Measurements from ENCODE around the gene HSPA12B.

The HSPA12B gene

DNA sequence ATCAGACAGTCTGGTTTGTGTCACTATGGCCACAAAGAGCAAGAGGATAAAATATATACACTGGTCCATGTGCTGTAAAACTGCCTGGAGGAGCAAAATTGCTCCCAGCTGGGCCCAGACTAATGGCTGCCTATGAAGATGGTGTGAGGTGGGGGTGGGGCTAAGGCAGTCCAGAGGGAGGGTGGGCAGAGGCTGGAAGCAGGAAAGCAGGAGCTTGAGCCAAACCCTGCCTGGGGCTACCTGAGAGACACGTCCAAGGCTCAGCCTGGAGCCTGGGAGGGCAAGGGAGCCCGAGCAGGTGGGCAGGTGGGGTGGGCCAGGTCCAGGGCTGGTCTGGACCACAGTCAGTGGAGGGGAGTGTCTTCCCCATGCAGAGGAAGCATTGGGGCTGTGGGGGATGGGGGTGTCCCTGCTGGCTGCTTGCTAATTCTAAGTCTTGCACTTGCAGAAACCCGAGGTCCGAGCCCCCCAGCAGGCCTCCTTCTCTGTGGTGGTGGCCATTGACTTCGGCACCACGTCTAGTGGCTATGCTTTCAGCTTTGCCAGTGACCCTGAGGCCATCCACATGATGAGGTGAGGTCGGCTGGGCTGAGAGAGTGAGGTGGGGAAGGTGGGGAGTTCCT lies 9.5 kb downstream of the HSPA12B start:
- in situ Hi-C loops (cut with HindIII; ENCODE audit: low pct_ligation_motif_present, low pct_unique_long_range_greater_than_20kb, low sequenced_read_pairs) = no loop called here

DNA sequence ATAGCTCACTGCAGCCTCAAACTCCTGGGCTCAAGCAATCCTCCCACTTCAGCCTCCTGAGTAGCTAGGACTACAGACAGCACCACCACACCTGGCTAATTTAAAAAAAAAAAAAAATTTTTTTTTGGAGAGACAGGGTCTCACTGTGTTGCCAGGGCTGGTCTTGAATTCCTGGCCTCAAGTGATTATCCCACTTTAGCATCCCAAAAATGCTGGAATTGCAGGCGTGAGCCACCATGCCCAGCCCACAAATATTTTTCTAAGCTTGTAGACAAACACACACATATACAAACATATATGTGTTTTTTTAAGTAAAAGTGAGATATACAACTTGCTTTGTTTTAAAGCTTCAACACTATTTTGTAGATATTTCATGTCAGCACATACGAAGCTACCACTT lies 10.8 kb downstream of the HSPA12B start:
- no peak for DNase-seq
- in situ Hi-C loops (cut with HindIII; ENCODE audit: low pct_ligation_motif_present, low pct_unique_long_range_greater_than_20kb, low sequenced_read_pairs) = no loop called here

More for the DNA sequence above, 9.5 kb downstream of the HSPA12B start:
- DNase-seq = no peak

DNA sequence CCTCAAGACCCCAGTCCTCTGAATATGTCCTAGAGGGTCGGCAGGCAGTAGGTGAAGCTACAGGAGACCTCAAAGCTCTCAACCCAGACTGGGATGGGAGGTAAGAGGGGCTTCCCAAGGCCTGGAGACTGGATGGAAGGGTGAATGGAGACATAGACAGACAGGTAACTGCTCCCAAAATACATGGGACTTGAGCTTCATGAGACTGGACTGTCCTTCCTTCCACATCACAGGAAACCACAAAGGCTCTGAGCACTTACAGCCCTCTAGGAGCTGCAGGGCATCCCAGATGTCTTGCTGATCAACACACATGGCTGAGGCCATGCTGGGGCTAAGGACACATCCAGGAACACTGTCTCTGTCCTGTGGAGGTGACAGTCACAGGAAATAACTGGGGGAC lies 11.6 kb downstream of the HSPA12B start:
- DNase-seq = no peak
- in situ Hi-C loops (cut with HindIII; ENCODE audit: low pct_ligation_motif_present, low pct_unique_long_range_greater_than_20kb, low sequenced_read_pairs) = no loop called here

DNA sequence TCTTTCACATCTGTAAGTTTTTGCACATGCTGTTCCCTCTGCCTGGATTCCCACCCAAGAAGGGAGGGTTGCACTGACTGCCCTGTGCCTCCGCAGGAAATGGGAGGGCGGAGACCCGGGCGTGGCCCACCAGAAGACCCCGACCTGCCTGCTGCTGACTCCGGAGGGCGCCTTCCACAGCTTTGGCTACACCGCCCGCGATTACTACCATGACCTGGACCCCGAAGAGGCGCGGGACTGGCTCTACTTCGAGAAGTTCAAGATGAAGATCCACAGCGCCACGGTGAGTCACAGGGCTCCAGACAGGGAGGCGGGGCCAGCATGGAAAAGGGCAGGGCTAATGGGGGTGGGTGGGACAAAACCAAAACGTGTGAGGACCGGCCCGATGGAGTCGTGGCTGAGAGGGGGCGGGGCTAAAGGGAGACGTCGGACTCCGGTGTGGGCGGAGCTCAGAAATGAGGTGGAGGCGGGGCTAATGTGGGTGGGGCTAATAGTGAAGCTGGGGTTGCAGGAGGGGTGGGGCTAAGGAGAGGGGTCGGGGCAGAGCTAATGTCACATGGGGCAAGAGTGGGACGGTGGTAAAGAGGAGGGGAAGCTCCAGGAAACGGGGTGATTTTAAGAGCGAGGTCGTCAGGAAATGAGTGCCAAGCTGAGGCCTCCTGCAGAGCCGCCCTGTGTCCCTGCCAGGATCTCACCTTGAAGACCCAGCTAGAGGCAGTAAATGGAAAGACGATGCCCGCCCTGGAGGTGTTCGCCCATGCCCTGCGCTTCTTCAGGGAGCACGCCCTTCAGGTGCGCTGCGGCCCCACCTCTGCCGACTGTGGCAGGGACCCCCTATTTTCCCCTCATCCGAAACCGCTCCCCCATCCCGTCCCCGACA lies 12.6 kb downstream of the HSPA12B start:
- no peak for DNase-seq
- in situ Hi-C loops (cut with HindIII; ENCODE audit: low pct_ligation_motif_present, low pct_unique_long_range_greater_than_20kb, low sequenced_read_pairs) = no loop called here

DNA sequence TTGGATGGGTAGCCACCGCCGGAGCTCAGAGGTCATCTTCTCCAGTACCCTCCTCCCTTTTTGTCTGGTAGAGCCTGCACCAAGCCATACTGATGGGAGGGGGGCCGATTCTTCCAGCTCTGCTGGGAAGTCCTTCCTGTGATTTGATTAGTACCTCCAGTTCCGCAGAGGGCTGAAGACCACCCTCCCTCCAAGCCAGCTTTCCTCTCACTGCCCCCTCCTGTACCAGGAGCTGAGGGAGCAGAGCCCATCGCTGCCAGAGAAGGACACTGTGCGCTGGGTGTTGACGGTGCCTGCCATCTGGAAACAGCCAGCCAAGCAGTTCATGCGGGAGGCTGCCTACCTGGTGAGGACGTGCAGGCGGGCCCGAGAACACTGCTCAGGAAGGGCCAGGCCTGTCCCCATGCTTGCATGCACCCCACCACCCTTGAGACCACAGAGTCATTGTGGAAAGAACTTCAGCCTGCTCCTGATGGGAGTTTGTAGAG lies 13.2 kb downstream of the HSPA12B start:
- in situ Hi-C loops (cut with HindIII; ENCODE audit: low pct_ligation_motif_present, low pct_unique_long_range_greater_than_20kb, low sequenced_read_pairs) = no loop called here
- no peak for DNase-seq

DNA sequence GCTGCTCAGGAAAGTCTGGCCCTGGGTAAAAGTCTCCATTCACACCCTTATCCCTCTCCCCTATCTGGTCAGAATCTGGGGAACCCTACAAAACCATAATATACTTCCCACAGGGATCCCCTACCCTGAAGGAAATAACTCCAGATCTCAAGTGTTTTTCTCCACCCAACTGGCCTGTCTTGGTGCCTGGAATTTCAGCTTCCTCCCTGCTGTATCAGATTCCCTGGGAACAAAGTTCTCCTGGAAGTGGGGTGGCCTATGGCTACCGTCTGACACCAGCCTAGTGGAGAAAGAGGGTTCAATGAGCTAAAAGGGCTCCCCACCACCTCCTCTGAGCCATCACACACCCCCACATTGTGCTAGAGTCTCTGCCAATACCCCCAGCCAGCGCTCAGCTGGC lies 15.0 kb downstream of the HSPA12B start:
- in situ Hi-C loops (cut with HindIII; ENCODE audit: low pct_ligation_motif_present, low pct_unique_long_range_greater_than_20kb, low sequenced_read_pairs) = no loop called here
- no peak for DNase-seq

DNA sequence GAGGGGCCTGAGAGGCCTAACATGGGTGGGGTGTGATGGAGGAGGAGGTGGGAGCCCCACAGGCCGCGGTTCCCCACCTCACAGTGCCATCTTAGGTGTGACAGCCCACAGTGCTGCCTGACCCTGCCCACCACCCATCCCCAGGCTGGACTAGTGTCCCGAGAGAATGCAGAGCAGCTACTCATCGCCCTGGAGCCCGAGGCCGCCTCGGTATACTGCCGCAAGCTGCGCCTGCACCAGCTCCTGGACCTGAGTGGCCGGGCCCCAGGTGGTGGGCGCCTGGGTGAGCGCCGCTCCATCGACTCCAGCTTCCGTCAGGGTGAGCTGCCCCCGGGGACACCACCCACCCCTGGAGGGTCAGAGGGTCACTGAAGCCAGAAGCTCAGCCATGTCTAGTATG lies 15.6 kb downstream of the HSPA12B start:
- in situ Hi-C loops (cut with HindIII; ENCODE audit: low pct_ligation_motif_present, low pct_unique_long_range_greater_than_20kb, low sequenced_read_pairs) = no loop called here
- no peak for DNase-seq

DNA sequence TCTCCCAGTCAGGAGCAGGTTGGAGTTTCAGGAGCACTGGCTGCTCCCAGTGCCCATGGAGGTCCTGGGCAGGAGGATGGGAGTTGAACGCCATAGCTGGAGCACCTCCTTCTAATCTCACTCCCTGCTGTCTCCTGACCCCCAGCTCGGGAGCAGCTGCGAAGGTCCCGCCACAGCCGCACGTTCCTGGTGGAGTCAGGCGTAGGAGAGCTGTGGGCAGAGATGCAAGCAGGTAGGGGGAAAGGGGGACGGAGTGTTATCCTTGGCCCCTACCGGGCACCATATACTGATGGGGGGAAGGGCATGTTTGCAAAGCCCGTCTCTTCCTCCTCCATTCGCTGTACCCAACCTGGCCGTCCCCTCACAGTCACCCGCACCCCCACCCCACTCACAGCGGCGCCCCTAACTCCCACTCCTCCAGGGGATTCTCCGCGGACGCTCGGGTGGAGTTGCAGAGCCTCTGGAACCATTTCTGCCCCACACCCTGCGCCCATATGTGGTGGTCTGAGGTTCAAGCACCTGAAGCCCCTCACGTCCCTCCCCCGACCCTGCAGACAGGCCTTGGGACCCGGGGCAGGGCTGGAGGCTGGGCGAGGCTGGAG lies 16.7 kb downstream of the HSPA12B start:
- DNase-seq = no peak
- in situ Hi-C loops (cut with HindIII; ENCODE audit: low pct_ligation_motif_present, low pct_unique_long_range_greater_than_20kb, low sequenced_read_pairs) = no loop called here

DNA sequence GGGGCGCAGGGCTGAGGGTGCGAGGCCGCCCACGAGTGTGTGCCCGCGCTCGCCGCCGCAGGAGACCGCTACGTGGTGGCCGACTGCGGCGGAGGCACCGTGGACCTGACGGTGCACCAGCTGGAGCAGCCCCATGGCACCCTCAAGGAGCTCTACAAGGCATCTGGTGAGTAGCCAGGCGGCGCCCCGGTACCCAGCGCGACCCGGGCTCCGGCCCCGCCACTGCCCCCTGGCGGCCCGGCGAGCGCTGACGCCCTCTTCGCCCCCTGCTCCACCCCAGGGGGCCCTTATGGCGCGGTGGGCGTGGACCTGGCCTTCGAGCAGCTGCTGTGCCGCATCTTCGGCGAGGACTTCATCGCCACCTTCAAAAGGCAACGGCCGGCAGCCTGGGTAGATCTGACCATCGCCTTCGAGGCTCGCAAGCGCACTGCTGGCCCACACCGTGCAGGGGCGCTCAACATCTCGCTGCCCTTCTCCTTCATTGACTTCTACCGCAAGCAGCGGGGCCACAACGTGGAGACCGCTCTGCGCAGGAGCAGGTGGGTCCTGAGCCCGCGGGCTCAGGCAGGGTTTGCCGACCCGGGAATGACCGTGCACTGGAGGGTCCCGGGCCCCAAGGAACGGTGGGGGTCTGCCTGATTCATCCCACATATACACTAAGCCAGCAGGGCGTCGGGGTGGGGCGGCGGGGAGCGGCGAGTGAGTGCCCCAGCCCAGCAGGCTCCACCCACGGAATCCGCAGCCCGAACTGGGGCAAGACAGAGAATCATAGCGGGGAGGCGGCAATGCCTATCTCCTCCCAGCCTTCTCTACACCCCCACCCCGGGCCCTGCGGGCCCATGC lies 17.4 kb downstream of the HSPA12B start:
- peak; percentile 37 for DNase-seq
- in situ Hi-C loops (cut with HindIII; ENCODE audit: low pct_ligation_motif_present, low pct_unique_long_range_greater_than_20kb, low sequenced_read_pairs) = no loop called here

DNA sequence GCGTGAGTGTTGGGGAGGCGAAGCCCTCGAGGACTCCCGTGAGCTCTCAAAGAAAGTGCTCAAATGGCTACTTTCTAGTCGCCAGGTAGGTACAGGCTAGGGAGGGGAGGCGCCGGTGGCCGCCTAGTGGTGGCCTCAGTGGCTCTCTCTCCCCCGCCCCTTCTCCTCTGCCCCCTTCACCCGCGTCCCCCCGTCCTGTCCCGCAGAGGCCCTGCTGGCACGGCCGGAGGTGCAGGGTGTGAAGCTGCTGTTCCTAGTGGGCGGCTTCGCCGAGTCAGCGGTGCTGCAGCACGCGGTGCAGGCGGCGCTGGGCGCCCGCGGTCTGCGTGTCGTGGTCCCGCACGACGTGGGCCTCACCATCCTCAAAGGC lies 18.8 kb downstream of the HSPA12B start:
- no peak for DNase-seq
- in situ Hi-C loops (cut with HindIII; ENCODE audit: low pct_ligation_motif_present, low pct_unique_long_range_greater_than_20kb, low sequenced_read_pairs) = no loop called here

DNA sequence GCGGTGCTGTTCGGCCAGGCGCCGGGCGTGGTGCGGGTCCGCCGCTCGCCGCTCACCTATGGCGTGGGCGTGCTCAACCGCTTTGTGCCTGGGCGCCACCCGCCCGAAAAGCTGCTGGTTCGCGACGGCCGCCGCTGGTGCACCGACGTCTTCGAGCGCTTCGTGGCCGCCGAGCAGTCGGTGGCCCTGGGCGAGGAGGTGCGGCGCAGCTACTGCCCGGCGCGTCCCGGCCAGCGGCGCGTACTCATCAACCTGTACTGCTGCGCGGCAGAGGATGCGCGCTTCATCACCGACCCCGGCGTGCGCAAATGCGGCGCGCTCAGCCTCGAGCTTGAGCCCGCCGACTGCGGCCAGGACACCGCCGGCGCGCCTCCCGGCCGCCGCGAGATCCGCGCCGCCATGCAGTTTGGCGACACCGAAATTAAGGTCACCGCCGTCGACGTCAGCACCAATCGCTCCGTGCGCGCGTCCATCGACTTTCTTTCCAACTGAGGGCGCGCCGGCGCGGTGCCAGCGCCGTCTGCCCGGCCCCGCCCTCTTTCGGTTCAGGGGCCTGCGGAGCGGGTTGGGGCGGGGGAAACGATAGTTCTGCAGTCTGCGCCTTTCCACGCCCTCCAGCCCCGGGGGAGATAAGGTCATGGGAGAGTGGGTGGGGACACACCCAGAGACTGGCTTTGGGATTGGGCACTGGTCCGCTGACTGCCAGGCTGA lies 19.3 kb downstream of the HSPA12B start:
- in situ Hi-C loops (cut with HindIII; ENCODE audit: low pct_ligation_motif_present, low pct_unique_long_range_greater_than_20kb, low sequenced_read_pairs) = no loop called here
- no peak for DNase-seq

DNA sequence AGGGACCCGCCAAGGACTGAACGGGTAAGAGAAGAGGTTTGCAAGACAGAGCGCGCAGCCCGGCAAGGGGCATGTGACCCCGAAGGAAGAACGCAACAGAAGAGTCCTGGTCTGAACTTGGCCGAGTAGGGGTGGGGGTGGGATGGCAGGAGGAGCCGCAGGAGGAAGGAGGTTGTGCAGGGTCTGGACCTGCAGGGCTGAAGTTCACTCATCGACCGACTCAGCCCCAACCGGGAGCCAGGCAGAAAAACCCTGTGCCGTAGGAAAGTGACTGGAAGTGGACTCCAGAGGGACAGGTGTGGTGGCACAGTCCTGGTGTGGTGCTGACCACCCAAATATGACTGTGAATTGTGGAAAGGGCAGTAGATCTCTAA lies 19.9 kb downstream of the HSPA12B start:
- in situ Hi-C loops (cut with HindIII; ENCODE audit: low pct_ligation_motif_present, low pct_unique_long_range_greater_than_20kb, low sequenced_read_pairs) = no loop called here

DNA sequence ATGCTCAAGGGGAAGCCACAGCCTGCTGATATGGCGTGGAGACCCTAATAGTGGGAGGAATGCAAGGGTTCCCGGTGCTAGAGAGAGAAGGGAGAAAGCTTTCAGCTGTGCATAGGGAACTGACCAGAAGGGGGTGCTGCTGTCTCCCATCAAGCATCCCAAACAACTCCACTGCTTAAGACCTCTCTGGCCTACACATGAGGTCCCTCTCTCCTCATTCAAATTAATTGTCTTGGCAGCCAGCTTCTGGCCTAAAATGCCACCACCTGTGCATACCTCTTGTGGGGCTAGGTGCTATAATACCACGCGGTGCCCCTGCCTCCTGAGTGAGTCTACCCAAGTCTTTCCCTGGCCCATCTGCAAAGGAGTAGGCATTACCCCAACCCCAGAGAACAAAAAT lies 20.6 kb downstream of the HSPA12B start:
- in situ Hi-C loops (cut with HindIII; ENCODE audit: low pct_ligation_motif_present, low pct_unique_long_range_greater_than_20kb, low sequenced_read_pairs) = no loop called here
- DNase-seq = peak; percentile 55

More for the DNA sequence above, 19.9 kb downstream of the HSPA12B start:
- DNase-seq = no peak

DNA sequence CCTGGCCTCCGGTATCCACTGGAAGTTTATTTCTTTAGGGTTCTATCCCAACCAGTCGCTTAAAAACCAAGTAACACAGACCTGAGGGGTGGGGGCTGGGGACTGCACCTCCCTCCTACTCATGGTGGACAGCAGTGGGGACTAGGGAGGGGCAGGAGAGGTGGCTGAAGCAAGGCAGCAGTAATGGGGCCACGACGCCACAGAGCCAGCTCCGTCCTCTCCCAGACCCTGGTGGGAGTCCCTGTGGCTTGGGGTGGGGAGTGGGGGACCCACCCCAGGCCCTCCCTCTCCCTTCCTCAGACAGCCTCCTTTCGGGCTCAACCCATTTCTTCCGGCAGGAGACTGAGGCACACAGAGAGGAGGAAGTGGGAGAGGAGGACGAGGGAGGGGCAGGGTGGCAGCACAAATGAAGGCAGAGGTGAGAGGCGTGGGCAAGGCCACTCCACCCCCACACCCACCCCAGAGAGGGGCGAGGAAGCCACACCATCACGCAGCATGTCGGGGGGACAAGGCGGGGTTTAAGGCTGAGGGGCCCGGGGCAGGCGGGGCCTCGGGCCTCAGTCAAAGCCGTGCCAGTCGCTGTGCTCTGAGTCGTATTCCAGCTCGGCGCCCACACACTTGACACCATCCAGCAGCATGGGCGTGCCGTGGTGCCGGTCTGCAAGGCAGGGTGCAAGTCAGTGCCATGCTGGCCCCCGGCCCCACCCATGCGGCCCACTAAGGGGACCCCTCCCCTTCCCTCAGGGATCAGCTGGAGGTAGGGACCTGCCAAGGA lies 21.2 kb downstream of the HSPA12B start:
- no peak for DNase-seq
- in situ Hi-C loops (cut with HindIII; ENCODE audit: low pct_ligation_motif_present, low pct_unique_long_range_greater_than_20kb, low sequenced_read_pairs) = no loop called here

DNA sequence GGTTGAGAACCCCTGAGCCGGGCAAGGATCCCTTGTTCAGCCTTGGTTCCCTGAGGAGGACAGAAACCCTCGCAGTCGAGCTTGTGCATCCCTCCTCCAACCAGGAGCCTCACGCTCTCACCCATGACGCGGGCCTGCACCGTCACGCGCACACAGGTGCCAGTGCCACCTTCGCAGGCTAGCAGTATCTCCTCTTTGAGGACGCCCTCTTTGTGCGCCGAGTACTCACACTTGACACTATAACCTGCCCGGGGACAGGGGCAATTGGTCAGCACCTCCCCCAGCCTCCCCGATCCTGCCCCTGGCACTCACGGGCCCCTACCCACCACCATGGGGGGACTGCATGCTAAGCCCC lies 21.8 kb downstream of the HSPA12B start:
- in situ Hi-C loops (cut with HindIII; ENCODE audit: low pct_ligation_motif_present, low pct_unique_long_range_greater_than_20kb, low sequenced_read_pairs) = no loop called here
- no peak for DNase-seq

DNA sequence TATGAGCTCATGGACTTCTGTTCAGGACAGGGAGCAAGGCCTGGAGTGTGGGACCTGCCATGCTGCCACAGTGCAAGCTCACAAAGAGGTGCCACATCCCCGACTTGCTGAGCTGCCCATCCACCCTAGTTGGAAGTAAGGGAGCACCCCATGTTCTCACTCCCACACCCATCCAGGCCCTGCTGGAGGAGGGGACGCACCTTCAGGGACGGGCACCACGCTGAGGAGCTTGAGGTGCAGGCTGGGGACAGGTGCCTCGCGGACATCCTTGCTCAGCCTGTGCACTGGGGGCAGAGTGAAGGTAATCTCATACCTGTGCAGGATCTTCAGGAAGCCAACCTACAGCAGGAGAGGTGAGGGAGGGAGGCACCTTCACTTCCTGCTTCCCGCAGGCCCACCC lies 22.8 kb downstream of the HSPA12B start:
- in situ Hi-C loops (cut with HindIII; ENCODE audit: low pct_ligation_motif_present, low pct_unique_long_range_greater_than_20kb, low sequenced_read_pairs) = no loop called here
- no peak for DNase-seq

DNA sequence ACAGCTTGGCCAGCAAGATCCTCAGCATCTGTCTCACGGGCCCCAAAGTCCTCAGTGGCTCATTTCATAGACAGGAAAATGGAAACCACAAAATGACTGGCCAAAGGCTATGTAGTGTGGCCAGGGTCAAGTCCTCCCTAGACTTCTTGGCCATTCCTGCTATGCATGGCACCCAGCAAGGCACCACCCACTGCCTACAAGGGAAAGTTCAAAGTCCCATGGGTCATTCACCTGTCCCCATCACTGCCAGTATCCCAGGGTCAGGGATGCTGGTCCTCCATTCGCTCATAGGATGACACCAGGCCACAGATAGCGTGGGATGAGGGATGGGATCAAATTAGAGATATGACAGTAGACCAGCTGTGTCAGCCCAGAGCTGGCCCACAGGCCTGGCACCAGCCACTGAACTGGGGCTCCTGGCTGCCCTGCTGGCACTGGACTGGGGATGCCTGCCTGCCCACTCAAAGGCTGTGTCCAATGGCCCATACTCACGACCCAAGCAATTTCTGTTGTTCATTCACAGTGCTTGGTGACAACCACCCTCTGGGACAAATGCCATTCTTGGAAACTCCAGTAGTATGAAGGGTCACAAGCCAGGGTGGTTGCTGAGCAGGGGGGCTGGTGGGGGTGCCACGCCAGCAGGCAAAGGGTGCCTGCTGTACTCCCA lies 23.5 kb downstream of the HSPA12B start:
- DNase-seq = no peak
- in situ Hi-C loops (cut with HindIII; ENCODE audit: low pct_ligation_motif_present, low pct_unique_long_range_greater_than_20kb, low sequenced_read_pairs) = no loop called here

Data from ACHN (cell line).